Skin of body (tissue), 2 donors: ENCODE measurements around the gene C7. TPM values are rescaled to one million over a fixed set of nuclear protein-coding genes. Genes with fewer than 3 reads are reported as not detected.

Source experiments
- DNase-seq: peaks from one replicate; lab custom pipeline; 2025; lab: John Stamatoyannopoulos, UW
- total RNA-seq: library from RNA; depleted of rRNA; stranded (reverse); fragments of >200 nt; gene quantifications from one replicate; pipeline ENCODE4 v1.2.3, GENCODE V29; 2014

Gene C7
- total RNA-seq, 1 donor from 2014 or later = 48.0 TPM

DNA sequence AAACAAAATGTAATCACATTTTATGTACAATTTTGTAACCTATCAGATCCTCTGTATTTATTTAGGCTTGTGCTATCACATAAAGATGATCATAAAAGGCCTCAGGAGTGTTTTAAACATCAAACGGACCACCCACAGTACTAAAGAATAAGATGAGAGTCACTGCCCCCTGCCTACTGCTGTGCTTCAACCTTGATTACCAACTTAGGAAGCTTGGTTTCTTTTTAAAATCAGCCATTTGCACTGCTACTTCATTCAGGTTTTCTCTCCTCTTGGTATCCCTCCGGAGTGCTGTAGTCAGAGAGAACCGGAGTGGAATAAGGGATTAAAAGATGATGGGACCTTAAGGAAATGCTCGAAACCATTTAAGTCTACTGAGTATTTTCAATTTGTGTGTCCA lies 6.9 kb downstream of the C7 start:
- no peak for DNase-seq

DNA sequence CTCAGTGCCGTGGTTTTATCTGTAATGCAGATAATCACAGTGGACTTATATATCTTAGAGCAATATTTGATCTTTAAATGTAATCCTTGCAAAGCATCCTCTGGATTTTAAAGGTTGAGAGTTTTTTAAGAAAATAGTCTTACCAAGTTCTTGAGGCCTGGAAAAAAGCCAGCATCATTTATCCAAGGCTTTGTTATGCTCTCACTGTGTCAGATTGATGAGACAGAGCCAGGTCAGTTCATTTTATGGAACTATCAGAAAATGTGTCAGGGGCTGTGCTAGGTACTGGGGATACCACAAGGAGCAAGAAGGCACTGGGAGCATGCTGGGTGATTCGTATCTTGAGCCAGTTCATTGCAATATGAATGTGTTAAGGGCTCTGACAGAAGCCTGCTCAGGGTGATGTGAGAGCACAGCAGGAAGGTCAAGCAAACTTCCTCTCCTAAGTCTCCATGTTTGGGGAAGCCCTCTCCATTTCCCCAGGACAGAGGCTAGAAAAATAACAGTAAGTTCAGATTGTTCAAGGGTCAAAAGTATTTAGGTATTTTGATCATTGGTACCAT lies 19.7 kb downstream of the C7 start:
- DNase-seq = no peak

DNA sequence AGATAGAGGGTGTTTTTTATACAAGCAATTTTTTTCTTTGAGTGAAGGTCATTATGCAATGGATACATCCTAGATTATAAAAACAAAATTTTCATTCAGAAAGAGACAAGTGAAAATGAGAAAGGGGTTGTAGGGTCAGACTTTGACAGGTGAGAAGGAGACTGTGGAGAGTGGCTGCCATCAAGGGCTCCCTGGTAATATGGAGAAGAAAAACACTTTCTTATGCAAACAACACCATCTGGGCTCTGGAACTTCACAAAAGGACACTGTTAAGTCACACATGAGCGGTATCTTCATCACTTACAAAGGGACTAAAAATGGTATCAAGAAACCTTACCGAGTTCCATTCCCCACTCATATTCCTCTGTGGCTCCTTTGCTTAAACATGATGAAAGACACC lies 23.5 kb downstream of the C7 start:
- DNase-seq = no peak

DNA sequence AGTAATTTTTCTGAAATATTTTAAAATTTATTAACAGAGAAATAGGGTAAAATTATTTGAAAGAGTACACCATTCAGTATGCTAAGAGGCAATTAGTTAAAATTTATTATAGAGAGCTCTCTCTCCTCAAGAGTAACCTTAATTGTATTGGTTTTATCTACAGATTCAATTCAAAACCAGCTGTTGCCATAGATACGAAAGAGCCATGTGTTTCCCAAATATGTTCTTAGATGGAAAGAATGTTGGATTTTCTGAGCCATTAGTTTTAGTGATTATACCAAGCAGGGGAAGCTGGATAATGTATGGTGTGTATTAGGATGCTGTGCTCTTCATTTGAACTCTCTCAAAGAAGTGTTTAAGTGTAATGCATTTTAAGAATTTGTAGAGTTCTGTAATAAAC lies 27.8 kb downstream of the C7 start:
- DNase-seq = no peak

DNA sequence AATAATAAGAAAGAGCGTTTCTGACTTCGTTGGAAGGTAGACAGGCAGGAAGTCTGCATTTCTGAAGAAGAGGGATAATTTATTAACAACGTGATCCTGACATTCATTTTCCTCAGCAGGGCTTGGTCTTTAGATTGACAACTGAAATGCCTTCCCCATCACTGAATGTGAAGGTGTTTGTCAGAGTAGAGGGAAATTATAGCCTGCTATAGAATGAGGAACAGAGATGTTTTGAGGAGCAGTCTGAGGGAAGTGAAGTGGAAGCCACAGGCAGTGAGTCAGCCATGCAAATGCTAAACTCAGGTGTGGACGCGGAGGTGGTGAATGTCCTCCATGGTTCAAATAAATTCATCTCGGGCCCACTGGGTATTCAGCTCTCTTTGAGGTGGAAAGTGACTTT lies 30.5 kb downstream of the C7 start:
- DNase-seq = no peak

DNA sequence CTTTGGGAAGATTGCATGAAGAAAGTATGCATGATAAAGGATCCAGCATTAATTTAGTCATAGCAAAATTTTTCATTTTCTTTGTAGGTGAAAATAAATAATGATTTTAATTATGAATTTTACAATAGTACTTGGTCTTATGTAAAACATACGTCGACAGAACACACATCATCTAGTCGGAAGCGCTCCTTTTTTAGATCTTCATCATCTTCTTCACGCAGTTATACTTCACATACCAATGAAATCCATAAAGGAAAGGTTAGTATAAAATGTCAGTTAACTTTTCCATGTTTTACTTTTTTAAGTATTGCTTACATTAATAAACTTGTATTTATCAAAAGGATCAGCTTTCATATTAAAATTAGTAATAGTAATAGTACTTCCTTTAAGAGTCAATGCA lies 35.8 kb downstream of the C7 start:
- DNase-seq = no peak

DNA sequence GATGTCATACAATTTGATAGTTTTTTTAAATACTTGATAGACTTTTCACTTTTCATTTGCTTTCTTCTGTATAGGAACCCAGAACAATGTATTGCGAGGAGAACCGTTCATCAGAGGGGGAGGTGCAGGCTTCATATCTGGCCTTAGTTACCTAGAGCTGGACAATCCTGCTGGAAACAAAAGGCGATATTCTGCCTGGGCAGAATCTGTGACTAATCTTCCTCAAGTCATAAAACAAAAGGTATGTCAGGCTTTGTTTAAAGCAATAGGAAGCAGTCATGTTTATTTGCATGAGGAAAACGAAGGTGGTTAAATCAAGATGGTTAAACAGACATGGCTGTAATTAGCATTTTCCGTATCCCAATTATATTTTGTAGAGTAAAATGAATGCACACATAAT lies 46.0 kb downstream of the C7 start:
- no peak for DNase-seq

DNA sequence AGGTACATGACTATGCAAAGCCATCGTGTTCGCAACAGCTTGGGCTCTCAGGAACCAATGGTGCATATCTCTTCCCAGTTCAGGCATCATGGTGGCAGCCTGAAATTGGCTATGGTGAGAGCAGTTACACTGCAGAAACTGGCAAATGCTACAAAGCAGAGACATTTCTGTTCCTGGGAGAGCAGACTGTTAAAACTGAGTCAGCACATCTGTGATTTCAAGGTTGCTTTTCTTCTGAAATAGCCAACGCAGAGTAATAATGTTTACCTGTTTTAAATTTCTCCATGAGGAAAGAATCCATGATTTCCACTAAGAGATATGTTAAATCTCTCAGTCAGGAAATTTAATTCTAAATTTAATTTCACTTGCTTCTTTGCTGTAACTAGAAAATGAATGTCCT lies 47.8 kb downstream of the C7 start:
- DNase-seq = no peak

DNA sequence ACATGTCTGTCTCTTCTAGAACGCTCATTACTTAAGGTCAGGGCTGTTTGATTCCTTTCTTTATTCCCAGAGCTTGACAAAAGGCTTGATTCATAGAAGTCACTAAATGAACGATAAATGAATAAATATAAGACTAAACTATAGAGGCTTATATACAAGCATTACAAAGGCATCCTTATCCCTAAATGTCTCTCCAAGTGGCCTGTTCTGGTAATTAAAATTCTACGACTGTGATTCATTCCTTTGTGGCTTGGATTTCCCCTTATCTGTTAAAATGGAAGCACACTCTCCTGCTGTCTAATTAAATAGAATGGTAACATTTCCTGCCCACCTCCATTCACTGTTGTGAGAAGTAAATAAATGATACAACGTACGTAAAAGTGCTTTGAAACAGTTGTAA lies 49.5 kb downstream of the C7 start:
- no peak for DNase-seq

DNA sequence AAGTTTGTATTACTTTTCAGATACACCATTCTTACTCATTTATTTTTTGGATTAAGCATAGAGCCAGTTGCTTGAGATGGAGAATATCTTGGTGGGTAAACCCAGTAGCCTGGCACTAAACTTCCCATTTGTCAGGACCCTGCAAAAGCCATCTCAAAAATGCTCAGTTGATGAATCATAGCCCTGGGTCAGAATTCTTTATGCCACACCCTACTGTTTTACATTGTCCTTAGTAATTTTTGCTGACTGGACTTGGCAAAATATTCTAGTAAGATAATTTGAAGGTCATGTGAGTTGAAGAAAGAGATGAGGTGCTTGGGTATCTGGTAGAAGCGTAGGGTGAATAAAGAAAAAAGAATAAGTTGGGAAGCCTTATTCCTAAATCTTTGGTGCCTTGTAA lies 50.7 kb downstream of the C7 start:
- DNase-seq = no peak

DNA sequence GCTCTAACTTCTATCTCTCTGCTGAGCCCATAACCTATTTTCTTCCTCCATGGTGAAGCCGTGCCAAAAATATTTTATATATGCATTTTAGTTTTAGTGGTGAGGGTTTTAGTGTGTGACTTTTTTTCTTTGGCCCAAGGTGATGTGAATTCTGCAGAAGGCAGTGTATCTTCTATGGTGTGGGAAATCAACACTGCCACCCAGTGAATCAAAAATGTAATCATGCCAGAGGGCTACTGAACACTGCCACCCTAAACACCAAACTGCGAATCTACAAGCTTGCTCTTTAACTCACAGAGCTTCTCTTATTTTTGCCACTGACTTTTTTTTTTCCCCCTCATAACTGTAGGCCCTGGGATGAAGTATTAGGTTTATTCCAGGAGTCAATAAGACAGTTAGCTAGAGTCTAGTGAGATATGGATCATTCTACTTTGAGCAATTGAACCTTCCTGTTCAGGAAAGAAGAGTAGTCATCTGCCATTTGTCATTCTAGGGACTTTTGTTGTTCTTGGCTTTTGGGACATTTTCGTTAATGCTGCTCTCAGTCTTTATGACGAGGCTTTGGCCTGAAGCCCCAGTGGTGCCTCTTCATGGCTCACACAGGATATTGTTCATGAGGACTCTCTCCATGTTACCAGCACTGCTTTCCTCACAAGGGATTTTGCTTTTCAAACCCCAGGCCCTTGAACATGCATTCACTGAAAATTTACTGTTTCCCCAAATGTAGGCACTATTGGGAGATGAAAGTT lies 53.1 kb downstream of the C7 start:
- no peak for DNase-seq

DNA sequence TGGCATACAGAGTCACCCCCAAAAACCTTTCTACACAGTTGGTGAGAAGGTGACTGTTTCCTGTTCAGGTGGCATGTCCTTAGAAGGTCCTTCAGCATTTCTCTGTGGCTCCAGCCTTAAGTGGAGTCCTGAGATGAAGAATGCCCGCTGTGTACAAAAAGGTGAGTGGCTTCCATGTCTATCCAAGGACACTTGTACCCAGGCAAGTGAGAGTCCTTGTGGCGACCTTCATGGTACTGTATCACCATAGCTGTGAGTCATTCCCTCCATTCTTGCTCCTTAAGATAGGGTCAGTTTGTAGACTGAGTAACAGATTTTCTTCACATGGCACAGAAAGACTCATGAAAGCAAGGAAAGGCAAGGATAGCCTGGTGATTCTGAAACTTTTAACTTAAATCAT lies 63.1 kb downstream of the C7 start:
- no peak for DNase-seq

DNA sequence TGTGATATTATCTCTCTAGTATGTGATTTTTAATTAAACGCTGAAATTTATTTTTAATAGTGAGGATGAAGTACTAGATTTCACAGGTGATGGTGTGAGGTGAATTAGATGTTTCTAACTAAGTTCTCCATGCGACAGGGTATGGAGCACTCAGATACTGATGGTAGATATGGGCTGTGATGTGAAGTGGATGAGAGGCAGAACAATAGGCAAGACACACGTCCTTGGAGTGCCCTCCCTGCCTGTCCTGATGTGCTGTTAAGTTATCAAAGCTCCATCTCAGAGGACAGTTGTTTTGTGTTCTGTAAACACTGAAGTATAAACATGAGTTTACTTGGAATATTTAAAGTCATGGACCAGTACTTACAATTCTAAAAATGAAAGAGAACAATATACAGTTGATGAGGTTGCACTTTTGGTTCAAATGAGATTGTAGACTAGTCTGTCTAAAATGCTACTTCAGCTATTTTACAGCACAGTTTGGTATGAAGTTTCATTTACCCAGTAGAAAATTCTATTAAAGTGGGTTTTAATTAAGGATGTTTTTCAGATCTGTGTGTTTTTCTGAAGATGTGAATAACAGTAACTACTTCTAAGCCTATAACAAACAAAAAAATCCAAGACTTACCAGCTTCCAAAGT lies 64.2 kb downstream of the C7 start:
- DNase-seq = no peak

DNA sequence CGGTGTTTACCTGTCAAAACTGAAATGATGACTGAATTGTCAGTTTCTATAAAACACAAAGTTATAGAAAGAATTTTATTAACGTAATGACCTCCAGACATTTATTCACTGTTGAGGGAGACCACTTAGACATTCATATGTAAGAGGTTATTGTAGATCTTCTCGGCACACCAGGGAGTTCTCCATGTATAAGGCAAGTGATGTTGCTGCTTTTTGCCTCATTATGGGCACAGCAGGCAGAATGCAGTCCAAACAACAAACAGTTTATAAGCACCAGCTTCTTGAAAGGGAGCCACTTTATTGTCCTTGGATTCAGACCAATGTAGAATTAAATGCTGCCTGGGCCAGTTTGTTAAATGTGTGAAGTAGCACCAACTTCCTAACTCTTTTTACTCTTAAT lies 66.7 kb downstream of the C7 start:
- DNase-seq = no peak

DNA sequence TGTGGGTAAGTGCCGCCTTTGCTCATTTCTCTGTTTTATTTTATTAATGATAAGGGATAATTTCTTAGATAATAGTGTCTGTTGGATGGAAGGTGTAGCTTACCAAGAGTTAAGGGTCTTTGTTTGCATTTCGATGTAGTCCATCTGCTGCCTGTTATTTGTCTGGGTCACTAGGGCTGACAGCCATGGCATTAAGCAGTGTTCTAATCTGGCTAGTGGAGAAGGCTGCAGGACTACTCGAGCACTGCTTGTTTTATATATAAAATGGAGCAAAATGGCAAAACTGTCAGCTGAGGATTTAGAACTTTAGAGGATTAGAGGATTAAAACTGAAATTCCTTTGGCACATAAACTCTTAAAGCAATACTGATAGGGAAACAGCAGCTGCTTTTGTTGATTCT lies 67.5 kb downstream of the C7 start:
- DNase-seq = no peak

DNA sequence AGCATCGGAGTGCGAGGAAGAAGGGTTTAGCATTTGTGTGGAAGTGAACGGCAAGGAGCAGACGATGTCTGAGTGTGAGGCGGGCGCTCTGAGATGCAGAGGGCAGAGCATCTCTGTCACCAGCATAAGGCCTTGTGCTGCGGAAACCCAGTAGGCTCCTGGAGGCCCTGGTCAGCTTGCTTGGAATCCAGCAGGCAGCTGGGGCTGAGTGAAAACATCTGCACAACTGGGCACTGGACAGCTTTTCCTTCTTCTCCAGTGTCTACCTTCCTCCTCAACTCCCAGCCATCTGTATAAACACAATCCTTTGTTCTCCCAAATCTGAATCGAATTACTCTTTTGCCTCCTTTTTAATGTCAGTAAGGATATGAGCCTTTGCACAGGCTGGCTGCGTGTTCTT lies 72.1 kb downstream of the C7 start:
- no peak for DNase-seq

DNA sequence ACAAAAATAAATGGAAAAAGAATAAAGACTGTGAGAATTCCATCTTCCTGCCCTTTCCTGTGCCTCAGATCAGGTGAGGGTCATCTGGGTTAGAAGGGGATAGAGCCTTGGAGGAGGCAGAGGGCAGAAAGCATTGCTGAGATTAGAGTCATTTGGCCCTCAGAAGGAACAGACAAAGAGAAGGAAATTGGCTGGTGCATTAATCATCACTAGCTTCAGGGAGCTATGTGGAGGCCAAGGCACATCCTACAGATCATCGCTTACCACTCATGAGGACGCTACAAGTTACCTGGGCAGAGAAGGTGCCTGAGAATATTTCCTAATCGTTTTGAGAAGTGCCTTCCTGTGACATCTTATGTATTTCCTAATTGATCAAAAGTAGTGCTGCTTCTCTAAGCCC lies 74.5 kb downstream of the C7 start:
- no peak for DNase-seq

DNA sequence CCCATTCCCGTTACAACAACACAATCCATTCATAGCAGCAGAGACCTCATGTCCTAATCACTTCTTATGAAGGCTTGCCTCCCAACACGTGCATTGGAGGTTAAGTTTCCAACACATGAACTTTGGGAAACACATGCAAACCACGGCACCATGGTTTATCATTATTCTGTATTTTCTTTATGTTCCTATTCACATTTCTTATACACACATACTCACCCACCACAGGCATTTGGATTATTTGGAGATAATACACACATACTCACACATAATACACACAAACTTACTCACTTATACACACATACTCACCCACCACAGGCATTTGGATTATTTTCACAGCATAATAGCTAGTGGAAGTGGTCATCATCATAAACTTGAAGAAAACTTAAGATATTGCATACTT lies 75.6 kb downstream of the C7 start:
- DNase-seq = no peak

DNA sequence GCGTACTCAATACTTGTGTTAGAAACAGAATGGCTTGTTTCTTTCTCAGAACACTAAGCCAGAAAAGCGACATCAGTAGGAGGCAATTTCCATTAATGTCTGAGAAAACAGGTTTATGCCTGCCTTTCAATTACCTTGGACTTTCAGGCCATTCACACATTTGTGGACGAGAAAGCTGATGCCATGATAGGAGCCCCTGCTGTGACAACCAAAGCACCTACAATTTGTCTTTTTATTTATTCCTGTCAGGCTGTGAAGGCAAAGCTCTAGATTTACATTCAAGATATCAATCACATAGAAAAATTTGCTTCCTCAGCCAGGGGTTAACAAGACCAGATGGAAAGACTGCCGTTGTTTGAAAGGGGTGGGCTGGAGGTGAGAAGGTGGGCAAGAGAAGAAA lies 76.2 kb downstream of the C7 start:
- DNase-seq = no peak

DNA sequence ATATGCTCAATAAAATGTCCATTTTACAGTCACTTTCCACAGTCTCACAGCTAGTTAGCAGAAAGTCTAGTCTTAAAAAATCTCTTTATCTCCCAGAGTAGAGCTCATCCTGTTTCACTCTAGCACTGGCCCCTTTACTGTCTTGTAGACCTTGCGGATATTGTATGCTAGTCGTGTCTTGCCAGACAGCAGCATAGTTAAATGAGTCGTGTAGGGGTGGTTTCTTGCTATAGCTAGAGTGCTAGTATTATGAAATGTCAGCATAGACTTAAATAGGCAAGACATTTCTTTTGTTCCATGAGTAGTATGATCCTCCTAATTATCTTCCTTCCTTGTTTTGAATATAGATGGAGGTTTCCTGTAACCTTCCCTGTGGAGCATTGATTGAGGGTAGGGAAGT lies 77.4 kb downstream of the C7 start:
- no peak for DNase-seq

DNA sequence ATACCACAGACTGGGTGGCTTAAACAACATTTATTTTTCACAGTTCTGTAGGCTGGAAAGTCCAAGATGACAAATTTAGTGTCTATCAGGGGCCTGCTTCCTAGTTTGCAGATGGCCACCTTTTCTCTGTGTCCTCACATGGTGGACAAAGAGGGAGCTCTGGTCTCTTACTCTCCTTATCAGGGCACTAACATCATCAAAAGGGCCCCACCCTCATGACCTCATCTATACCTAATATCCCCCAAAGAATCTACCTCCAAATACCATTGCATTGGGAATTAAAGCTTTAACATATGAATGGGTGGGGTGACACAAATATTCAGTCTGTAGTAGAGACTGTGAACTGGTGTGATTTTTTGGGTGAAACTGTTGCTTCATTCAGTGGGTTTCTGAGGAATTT lies 78.1 kb downstream of the C7 start:
- no peak for DNase-seq

DNA sequence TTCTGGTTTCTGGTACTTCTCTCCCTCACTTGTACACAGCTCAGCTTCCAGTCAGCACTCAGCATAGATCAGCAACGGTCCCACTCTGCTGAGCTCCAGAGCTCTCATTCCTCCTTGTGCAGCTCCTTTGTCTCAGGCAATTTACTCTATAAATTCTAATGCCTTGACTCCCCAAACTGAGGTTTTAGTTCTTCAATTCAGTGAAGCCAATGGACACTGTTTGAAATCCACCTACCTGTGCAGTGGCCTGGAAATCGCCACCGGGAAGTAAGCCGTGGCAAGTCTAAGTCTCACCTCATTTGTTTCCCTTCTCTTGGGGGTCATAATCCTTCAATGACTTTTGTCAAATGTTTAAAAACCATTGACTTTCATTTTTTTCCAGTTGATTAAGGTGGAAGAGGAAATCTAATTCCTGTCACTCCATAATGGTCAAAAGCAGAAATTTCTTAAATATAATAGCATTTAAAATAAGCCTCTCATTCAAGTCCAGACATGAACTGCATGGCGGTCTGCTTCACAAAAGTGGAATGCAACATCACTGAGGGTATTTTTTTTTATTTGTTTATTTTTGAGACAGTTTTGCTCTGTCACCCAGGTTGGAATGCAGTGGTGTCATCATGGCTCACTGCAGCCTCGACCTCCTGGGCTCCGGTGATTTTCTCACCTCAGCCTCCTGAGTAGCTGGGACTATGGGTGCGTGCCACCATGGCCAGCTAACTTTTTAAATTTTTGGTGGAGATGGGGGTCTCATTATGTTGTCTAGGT lies 79.6 kb downstream of the C7 start:
- no peak for DNase-seq
